ENCODE results near the gene MRPS16.

- TF ChIP-seq, protein P1, sequence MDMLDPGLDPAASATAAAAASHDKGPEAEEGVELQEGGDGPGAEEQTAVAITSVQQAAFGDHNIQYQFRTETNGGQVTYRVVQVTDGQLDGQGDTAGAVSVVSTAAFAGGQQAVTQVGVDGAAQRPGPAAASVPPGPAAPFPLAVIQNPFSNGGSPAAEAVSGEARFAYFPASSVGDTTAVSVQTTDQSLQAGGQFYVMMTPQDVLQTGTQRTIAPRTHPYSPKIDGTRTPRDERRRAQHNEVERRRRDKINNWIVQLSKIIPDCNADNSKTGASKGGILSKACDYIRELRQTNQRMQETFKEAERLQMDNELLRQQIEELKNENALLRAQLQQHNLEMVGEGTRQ (IDR thresholded peaks at IDR 0.05; ENCODE audit: borderline replicate concordance, low read depth, low read length) = no peak
- no peak for TF ChIP-seq FOXJ3 (CRISPR knock-in tag; IDR thresholded peaks at IDR 0.05)
- TF ChIP-seq CTCF (IDR thresholded peaks at IDR 0.05) = peak; percentile 78
- TF ChIP-seq SIN3A (IDR thresholded peaks at IDR 0.05; ENCODE audit: borderline replicate concordance, low read depth, low read length) = no peak
Measured at GRCh38 chr10:73263693-73264347, 11.4 kb upstream of the MRPS16 start.

Data from SK-N-SH (cell line).